ENCODE measurements around the gene PXYLP1.
"Not testable (repeated sequence)": the region's sequence is repeated elsewhere in the genome, so short reads cannot be mapped to it uniquely, and the experiment has no call there.

Gene PXYLP1

GRCh38 chr3:141201122-141201521 is 30.5 kb upstream of the PXYLP1 start:
- no peak for TF ChIP-seq CTCF (IDR thresholded peaks at IDR 0.05; ENCODE audit: insufficient read depth, low read depth, low read length, missing control alignments)
- DNase-seq (ENCODE audit: low read depth), result no peak
- no peak overlapping the region for H3K4me3 ChIP-seq (ENCODE audit: low read length)

DNA sequence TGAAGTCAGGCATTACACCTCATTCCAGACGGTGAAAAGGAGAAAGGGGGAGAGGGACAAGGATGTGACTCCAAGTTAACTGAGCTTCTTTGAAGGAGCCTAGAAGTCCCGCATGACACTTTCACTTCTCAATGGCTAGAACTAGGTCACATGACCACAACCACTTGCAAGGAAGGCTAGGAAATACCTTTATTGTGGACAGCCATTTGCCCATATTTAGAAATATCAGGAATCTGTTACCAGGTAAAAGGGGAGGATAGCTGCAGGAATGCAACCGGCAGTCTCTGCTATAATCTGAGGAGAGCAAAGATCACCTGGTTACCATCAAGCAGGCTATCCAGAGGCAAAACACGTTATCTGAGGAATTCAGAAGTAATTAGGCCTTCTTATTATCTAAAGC is 28.9 kb upstream of the PXYLP1 start:
- no peak overlapping the region for H3K4me3 ChIP-seq (ENCODE audit: low read length)
- no peak for TF ChIP-seq CTCF (IDR thresholded peaks at IDR 0.05; ENCODE audit: insufficient read depth, low read depth, low read length, missing control alignments)
- no peak for DNase-seq (ENCODE audit: low read depth)

- TF ChIP-seq CTCF (IDR thresholded peaks at IDR 0.05; ENCODE audit: insufficient read depth, low read depth, low read length, missing control alignments), result no peak
- no peak for DNase-seq (ENCODE audit: low read depth)
- no peak overlapping the region for H3K4me3 ChIP-seq (ENCODE audit: low read length)
Measured at GRCh38 chr3:141203866-141204265, 27.8 kb upstream of the PXYLP1 start.

GRCh38 chr3:141204343-141204742 is 27.3 kb upstream of the PXYLP1 start:
- DNase-seq (ENCODE audit: low read depth), result no peak
- no peak for TF ChIP-seq CTCF (IDR thresholded peaks at IDR 0.05; ENCODE audit: insufficient read depth, low read depth, low read length, missing control alignments)
- no peak overlapping the region for H3K4me3 ChIP-seq (ENCODE audit: low read length)

GRCh38 chr3:141211306-141211705 is 20.3 kb upstream of the PXYLP1 start:
- not testable (repeated sequence) for DNase-seq (ENCODE audit: low read depth); H3K4me3 ChIP-seq (ENCODE audit: low read length)

GRCh38 chr3:141212101-141212500 is 19.5 kb upstream of the PXYLP1 start:
- H3K4me3 ChIP-seq (ENCODE audit: low read length), result no peak overlapping the region
- no peak for TF ChIP-seq CTCF (IDR thresholded peaks at IDR 0.05; ENCODE audit: insufficient read depth, low read depth, low read length, missing control alignments)
- DNase-seq (ENCODE audit: low read depth), result peak; percentile 39

GRCh38 chr3:141212555-141212954 is 19.1 kb upstream of the PXYLP1 start:
- H3K4me3 ChIP-seq (ENCODE audit: low read length), result no peak overlapping the region
- DNase-seq (ENCODE audit: low read depth), result no peak
- no peak for TF ChIP-seq CTCF (IDR thresholded peaks at IDR 0.05; ENCODE audit: insufficient read depth, low read depth, low read length, missing control alignments)

GRCh38 chr3:141216975-141217374 is 14.7 kb upstream of the PXYLP1 start:
- no peak overlapping the region for H3K4me3 ChIP-seq (ENCODE audit: low read length)
- no peak for TF ChIP-seq CTCF (IDR thresholded peaks at IDR 0.05; ENCODE audit: insufficient read depth, low read depth, low read length, missing control alignments)
- DNase-seq (ENCODE audit: low read depth), result no peak
